H1 (cell line): ENCODE measurements around the gene GNAT1.

ENCODE experiments used
- ATF3 ChIP-seq: IDR thresholded peaks from 2 replicates; pipeline ENCODE4 v1.6.1; 2011; ENCODE audit warnings: low read depth, mild to moderate bottlenecking, low read length; ENCODE audit not compliant: insufficient read depth
- CBX5 ChIP-seq: fragments of 300-800, 300-1000 bp; sonication (generic); IDR thresholded peaks from 2 replicates; pipeline ENCODE4 v1.7.1; 2016; ENCODE audit warnings: antibody characterized with exemption, low read length, low read depth
- CTCF ChIP-seq, 3 experiments: IDR thresholded peaks; 1 replicate in 2 of 3; 2 replicates in 1 of 3; pipeline versions ENCODE4 v1.5.1 to v1.6.1; 2011; ENCODE audit warnings: low read length in 3 of 3, mild to moderate bottlenecking in 3 of 3, inconsistent platforms in 2 of 3, low read depth in 1 of 3, moderate library complexity in 1 of 3; ENCODE audit not compliant: insufficient read depth in 1 of 3; ENCODE audit errors: control extremely low read depth in 1 of 3
- EGR1 ChIP-seq: IDR thresholded peaks from 2 replicates; pipeline ENCODE4 v1.6.1; 2011; ENCODE audit warnings: low read depth, low read length, borderline replicate concordance
- EZH2 ChIP-seq: fragments of 200-600 bp; sonication (generic); IDR thresholded peaks from 2 replicates; pipeline ENCODE4 v1.7.1; 2012; ENCODE audit warnings: low read depth, mild to moderate bottlenecking, moderate library complexity, low read length, inconsistent platforms; ENCODE audit not compliant: severe bottlenecking
- JUND ChIP-seq: IDR thresholded peaks from 2 replicates; pipeline ENCODE4 v1.6.1; 2011; ENCODE audit warnings: mild to moderate bottlenecking, improper control_type of control experiment, low read length
- KDM4A ChIP-seq: IDR thresholded peaks from one replicate; pipeline ENCODE4 v1.7.1; 2012; ENCODE audit warnings: low read depth, mild to moderate bottlenecking, moderate library complexity, low read length, inconsistent platforms; ENCODE audit not compliant: severe bottlenecking
- POLR2A ChIP-seq, 2 experiments: IDR thresholded peaks; 1 replicate in 1 of 2; 2 replicates in 1 of 2; pipeline ENCODE4 v1.6.1; 2011; ENCODE audit warnings: low read depth in 2 of 2, low read length in 2 of 2, mild to moderate bottlenecking in 2 of 2; ENCODE audit errors: control extremely low read depth in 1 of 2
- POLR2AphosphoS5 ChIP-seq: IDR thresholded peaks from 2 replicates; pipeline ENCODE4 v1.6.1; 2011; ENCODE audit warnings: low read depth, low read length
- TCF12 ChIP-seq: IDR thresholded peaks from 2 replicates; pipeline ENCODE4 v1.6.1; 2011; ENCODE audit warnings: low read depth, mild to moderate bottlenecking, low read length
- ZNF274 ChIP-seq: IDR thresholded peaks from 2 replicates; pipeline ENCODE4 v1.7.0; 2012; ENCODE audit warnings: low read length, borderline replicate concordance; ENCODE audit errors: extremely low read depth

GRCh38 chr3:50164481-50164880 is 26.9 kb upstream of the GNAT1 start:
- no peak for TF ChIP-seq POLR2A (IDR thresholded peaks at IDR 0.05; ENCODE audit: control extremely low read depth in 1 of 2, low read depth in 2 of 2, low read length in 2 of 2)
- no peak for TF ChIP-seq CTCF (IDR thresholded peaks at IDR 0.05; ENCODE audit: control extremely low read depth in 1 of 3, insufficient read depth in 1 of 3, low read depth in 1 of 3, low read length in 3 of 3)
- TF ChIP-seq EGR1, result no peak
- no peak for TF ChIP-seq POLR2AphosphoS5
- no peak for TF ChIP-seq ZNF274
- no peak for TF ChIP-seq EZH2
- TF ChIP-seq JUND, result no peak
- no peak for TF ChIP-seq TCF12
- no peak for TF ChIP-seq CBX5
- no peak for TF ChIP-seq KDM4A
- no peak for TF ChIP-seq ATF3
